HepG2 (cell line): ENCODE measurements around the gene TBCD. TPM values are rescaled to one million over a fixed set of nuclear protein-coding genes. Genes with fewer than 3 reads are reported as not detected.

Experiments used
- ATAC-seq: fragments of 200-7000 bp; cut with Tn5 transposase; 3 replicates; pipeline ENCODE4 v1.9.1; 2020; ENCODE audit warnings: mild to moderate bottlenecking, moderate library complexity
- BruUV-seq: library from RNA; stranded (reverse); fragments of 400-500 nt; replicated peaks from 2 replicates; lab custom pipeline; 2021; lab: Mats Ljungman, UMichigan
- CTCF ChIA-PET: fragments of 300-600 bp; formaldehyde crosslinking; extraction: SDS; loops from one replicate; lab custom pipeline; 2021; ENCODE audit warnings: low total read pairs, inconsistent platforms, low intra/inter-chr PET ratio; lab: Yijun Ruan, JAX
- POLR2A ChIA-PET: fragments of 350-600 bp; sonication (Branson Sonifier 250); formaldehyde crosslinking; loops from one replicate; lab custom pipeline; 2020; ENCODE audit warnings: antibody characterized with exemption, inconsistent platforms; lab: Yijun Ruan, JAX
- DNase-seq: peaks from one replicate; pipeline ENCODE4 v3.0.0-alpha.2; 2015; ENCODE audit warnings: low spot score
- FAIRE-seq: peaks from 3 replicates; lab custom pipeline; 2011; peaks lifted over from hg19 to GRCh38; lab: Jason Lieb, UNC
- H2AFZ ChIP-seq: one replicate; pipeline ENCODE4 v1.6.1; 2011; ENCODE audit warnings: low read length, inconsistent platforms
- H3K27ac ChIP-seq: fragments of 300-600 bp; 3 replicates; pipeline ENCODE4 v1.8.0; 2011; ENCODE audit warnings: mixed run types, mild to moderate bottlenecking, mixed read lengths, low read length, inconsistent platforms; ENCODE audit not compliant: insufficient read depth; ENCODE audit errors: extremely low read length
- H3K27me3 ChIP-seq, 2 experiments: fragments of 200-600 bp in 1 of 2; 2 replicates in 1 of 2; 3 replicates in 1 of 2; pipeline versions ENCODE4 v1.6.0 to v1.8.0; 2011; ENCODE audit warnings: low read length in 2 of 2, mild to moderate bottlenecking in 2 of 2, moderate library complexity in 2 of 2, inconsistent platforms in 1 of 2; ENCODE audit not compliant: insufficient read depth in 2 of 2, control insufficient read depth in 1 of 2
- H3K36me3 ChIP-seq, 2 experiments: fragments of 200-600 bp in 1 of 2; replicated peaks in 1 of 2; 2 replicates in 1 of 2; 3 replicates in 1 of 2; pipeline versions ENCODE4 v1.5.1 to v1.8.0; 2011; ENCODE audit warnings: low read length in 2 of 2, inconsistent platforms in 1 of 2; ENCODE audit not compliant: insufficient read depth in 2 of 2, control insufficient read depth in 1 of 2
- H3K4me1 ChIP-seq: 2 replicates; pipeline ENCODE4 v1.5.1; 2012; ENCODE audit warnings: low read length, inconsistent platforms; ENCODE audit not compliant: insufficient read depth
- H3K4me2 ChIP-seq: 2 replicates; pipeline ENCODE4 v1.6.0; 2011; ENCODE audit warnings: low read depth, low read length, inconsistent platforms
- H3K4me3 ChIP-seq, 3 experiments: fragments of 200-600 bp in 1 of 3; sonication (generic), shearing (Covaris generic) in 1 of 3; replicated peaks in 1 of 3; 2 replicates each; pipeline ENCODE4 v1.5.1; 2011 to 2016; ENCODE audit warnings: low read length in 3 of 3, inconsistent platforms in 2 of 3, low read depth in 2 of 3, mild to moderate bottlenecking in 2 of 3, control low read depth in 1 of 3, mixed read lengths in 1 of 3; ENCODE audit not compliant: insufficient read depth in 1 of 3
- H3K79me2 ChIP-seq: one replicate; pipeline ENCODE4 v1.6.1; 2011; ENCODE audit warnings: low read length, inconsistent platforms; ENCODE audit not compliant: insufficient read depth
- H3K9ac ChIP-seq: 2 replicates; pipeline ENCODE4 v1.6.0; 2011; ENCODE audit warnings: mild to moderate bottlenecking, low read depth, low read length, inconsistent platforms; ENCODE audit not compliant: insufficient read depth
- H3K9me3 ChIP-seq: 2 replicates; pipeline ENCODE4 v1.5.1; 2012; ENCODE audit warnings: mild to moderate bottlenecking, low read length
- H4K20me1 ChIP-seq: 2 replicates; pipeline ENCODE4 v1.6.0; 2011; ENCODE audit warnings: inconsistent platforms, mild to moderate bottlenecking, low read length, moderate library complexity; ENCODE audit not compliant: insufficient read depth
- EHMT2 ChIP-seq: fragments of 200-600 bp; sonication (generic); IDR thresholded peaks from 2 replicates; pipeline ENCODE4 v1.7.0; 2017; ENCODE audit warnings: antibody characterized with exemption, low read depth, low read length, borderline replicate concordance
- FOXJ3 ChIP-seq: sonication (generic); formaldehyde crosslinking; IDR thresholded peaks from 2 replicates; pipeline ENCODE4 v1.4.0; 2020; ENCODE audit warnings: missing genetic modification reagents, mild to moderate bottlenecking, borderline replicate concordance
- GTF3A ChIP-seq: sonication (generic); formaldehyde crosslinking; conservative IDR thresholded peaks from 2 replicates; pipeline ENCODE4 v1.4.0; 2020; ENCODE audit warnings: mild to moderate bottlenecking, missing genetic modification reagents
- KMT2A ChIP-seq: sonication (generic); formaldehyde crosslinking; IDR thresholded peaks from 2 replicates; pipeline ENCODE4 v1.4.0; 2020; ENCODE audit warnings: missing genetic modification reagents
- NR2C2 ChIP-seq: sonication (generic); formaldehyde crosslinking; IDR thresholded peaks from 2 replicates; pipeline ENCODE4 v1.4.0; 2020; ENCODE audit warnings: missing genetic modification reagents, mild to moderate bottlenecking, moderate library complexity, borderline replicate concordance
- NR3C1 ChIP-seq: sonication (generic); formaldehyde crosslinking; IDR thresholded peaks from 2 replicates; pipeline ENCODE4 v1.4.0; 2020; ENCODE audit warnings: missing genetic modification reagents
- POLR2A ChIP-seq, 2 experiments: IDR thresholded peaks; 2 replicates each; pipeline ENCODE4 v1.6.1; 2011; ENCODE audit warnings: low read depth in 2 of 2, low read length in 2 of 2, mild to moderate bottlenecking in 1 of 2, moderate library complexity in 1 of 2; ENCODE audit not compliant: insufficient read depth in 1 of 2
- ZNF580 ChIP-seq: IDR thresholded peaks from 2 replicates; pipeline ENCODE4 v1.6.1; 2016; ENCODE audit warnings: low read depth, borderline replicate concordance
- WGBS: methylation state at CpG from one replicate; pipeline ENCODE4 v1.1.6; 2017; ENCODE audit warnings: low lambda C conversion rate; 5-methylcytosine and 5-hydroxymethylcytosine counted together
- in situ Hi-C: cut with HindIII; loops from 2 replicates; pipeline ENCODE4 v1.10.0; 2017; ENCODE audit warnings: low pct_unique_long_range_greater_than_20kb; ENCODE audit not compliant: extremely low pct_ligation_motif_present
- intact Hi-C: fragments of 100-400 bp; cut with micrococcal nuclease; formaldehyde crosslinking; loops from one replicate; pipeline ENCODE4 v1.10.0; 2022; ENCODE audit not compliant: unreplicated experiment
- polyA plus RNA-seq, 8 experiments: library from polyadenylated mRNA; depleted of rRNA in 3 of 8; stranded (reverse) in 7 of 8; unstranded in 1 of 8; fragments of >200 nt; fragmentation: Illumina TruSeq in 4 of 8; extraction: Trizol in 4 of 8; gene quantifications; 2 replicates each; pipeline versions ENCODE4 v1.2.1 to v1.2.3, GENCODE V29; 2011 to 2016; ENCODE audit warnings: low read depth in 4 of 8, missing spikeins in 1 of 8, mixed read lengths in 1 of 8; ENCODE audit not compliant: insufficient read depth in 1 of 8
- total RNA-seq, 5 experiments: library from RNA; depleted of rRNA; stranded (reverse); fragments of >200 nt; fragmentation: Illumina TruSeq; extraction: Trizol; gene quantifications; 2 replicates each; pipeline ENCODE4 v1.2.3, GENCODE V29; 2016; ENCODE audit warnings: low read depth in 1 of 5

Gene TBCD
- total and polyA plus RNA-seq, 2 of the 13 experiments (the other 11 are each of a cell fraction or from before 2014, with no cell fraction given) = 33.9 to 54.8 TPM

GRCh38 chr17:82849076-82849945 is 97.4 kb downstream of the TBCD start:
- no peak overlapping the region for H3K27ac ChIP-seq
- DNase-seq = no peak
- H4K20me1 ChIP-seq = no peaks in the 10 kb centered on the region
- no peaks in the 10 kb centered on the region for H3K79me2 ChIP-seq
- H3K27me3 ChIP-seq = no peaks in the 10 kb centered on the region
- CTCF ChIA-PET = no interaction called here
- no peak overlapping the region for H2AFZ ChIP-seq
- no peak for TF ChIP-seq GTF3A (CRISPR knock-in tag)
- H3K4me1 ChIP-seq = peaks cover 14% of the 10 kb centered on the region
- POLR2A ChIA-PET = no interaction called here
- intact Hi-C loops = no loop called here
- H3K4me2 ChIP-seq = no peak overlapping the region
- FAIRE-seq = no peak
- H3K9me3 ChIP-seq = no peaks in the 10 kb centered on the region
- no TSS peak for BruUV-seq
- H3K9ac ChIP-seq = no peak overlapping the region
- 94% methylated on average over 33 of the region's 33 CpGs for WGBS
- ATAC-seq = no peak
- no peak overlapping the region for H3K4me3 ChIP-seq
- in situ Hi-C loops = no loop called here
- H3K36me3 ChIP-seq = peaks cover 2 to 4% of the 10 kb centered on the region in 2 experiments; a peak in 2 of 5 replicates

- Histone ChIP-seq H3K36me3 (peaks cover 0 to 6% of the 10 kb centered on the region in 2 experiments; a peak in 2 of 5 replicates), H3K4me1 (peaks cover 14% of the 10 kb centered on the region), H4K20me1 (no peaks in the 10 kb centered on the region), H3K4me2 (no peak overlapping the region), H2AFZ (no peak overlapping the region), H3K4me3 (no peak overlapping the region), H3K9me3 (no peaks in the 10 kb centered on the region), H3K27me3 (no peaks in the 10 kb centered on the region), H3K79me2 (no peaks in the 10 kb centered on the region), H3K27ac (no peak overlapping the region), H3K9ac (no peak overlapping the region)
- POLR2A ChIA-PET = no interaction called here
- TF ChIP-seq POLR2A (IDR thresholded peaks at IDR 0.05; ENCODE audit: insufficient read depth in 1 of 2, low read depth in 2 of 2, low read length in 2 of 2) = no peak
- TF ChIP-seq ZNF580 (CRISPR knock-in tag) = no peak
- TF ChIP-seq NR3C1 (CRISPR knock-in tag) = no peak
- no peak for TF ChIP-seq NR2C2 (CRISPR knock-in tag)
- TF ChIP-seq EHMT2 = no peak
- no peak for TF ChIP-seq KMT2A (CRISPR knock-in tag)
- TF ChIP-seq FOXJ3 (CRISPR knock-in tag) = no peak
- ATAC-seq (no peak), FAIRE-seq (no peak), DNase-seq (no peak)
- no TSS peak for BruUV-seq
- intact Hi-C loops = no loop called here
- WGBS = 95% methylated on average over 11 of the region's 12 CpGs
- in situ Hi-C loops = no loop called here
- CTCF ChIA-PET = no interaction called here
Measured at GRCh38 chr17:82851381-82851780, 99.5 kb downstream of the TBCD start.
